Measurements from ENCODE around the gene BCL11A.

DNA sequence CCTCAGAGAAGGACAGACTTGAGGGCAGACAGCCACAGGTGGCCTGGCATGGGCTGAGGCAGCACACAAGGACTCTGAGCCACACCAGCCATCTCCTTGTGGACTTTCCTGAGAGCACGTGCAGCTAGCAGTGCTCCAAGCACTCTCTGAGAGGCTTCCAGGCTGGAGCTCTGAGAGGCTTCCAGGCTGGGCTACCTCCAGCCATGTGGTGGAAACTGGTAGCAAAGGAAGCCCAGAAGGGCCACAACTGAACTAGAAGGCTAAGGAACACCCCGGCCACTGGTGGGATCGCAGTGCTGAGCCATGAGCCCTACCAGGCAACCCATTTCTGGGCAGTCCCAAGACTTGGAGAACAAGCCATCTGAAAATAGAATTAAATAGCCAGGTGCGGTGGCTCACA lies 39.5 kb downstream of the BCL11A start:
- no peak for TF ChIP-seq EP300 (IDR thresholded peaks at IDR 0.05)
- TF ChIP-seq, protein P1, sequence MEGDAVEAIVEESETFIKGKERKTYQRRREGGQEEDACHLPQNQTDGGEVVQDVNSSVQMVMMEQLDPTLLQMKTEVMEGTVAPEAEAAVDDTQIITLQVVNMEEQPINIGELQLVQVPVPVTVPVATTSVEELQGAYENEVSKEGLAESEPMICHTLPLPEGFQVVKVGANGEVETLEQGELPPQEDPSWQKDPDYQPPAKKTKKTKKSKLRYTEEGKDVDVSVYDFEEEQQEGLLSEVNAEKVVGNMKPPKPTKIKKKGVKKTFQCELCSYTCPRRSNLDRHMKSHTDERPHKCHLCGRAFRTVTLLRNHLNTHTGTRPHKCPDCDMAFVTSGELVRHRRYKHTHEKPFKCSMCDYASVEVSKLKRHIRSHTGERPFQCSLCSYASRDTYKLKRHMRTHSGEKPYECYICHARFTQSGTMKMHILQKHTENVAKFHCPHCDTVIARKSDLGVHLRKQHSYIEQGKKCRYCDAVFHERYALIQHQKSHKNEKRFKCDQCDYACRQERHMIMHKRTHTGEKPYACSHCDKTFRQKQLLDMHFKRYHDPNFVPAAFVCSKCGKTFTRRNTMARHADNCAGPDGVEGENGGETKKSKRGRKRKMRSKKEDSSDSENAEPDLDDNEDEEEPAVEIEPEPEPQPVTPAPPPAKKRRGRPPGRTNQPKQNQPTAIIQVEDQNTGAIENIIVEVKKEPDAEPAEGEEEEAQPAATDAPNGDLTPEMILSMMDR (IDR thresholded peaks at IDR 0.05): no peak
